ENCODE data around the gene KCNQ2.

DNA sequence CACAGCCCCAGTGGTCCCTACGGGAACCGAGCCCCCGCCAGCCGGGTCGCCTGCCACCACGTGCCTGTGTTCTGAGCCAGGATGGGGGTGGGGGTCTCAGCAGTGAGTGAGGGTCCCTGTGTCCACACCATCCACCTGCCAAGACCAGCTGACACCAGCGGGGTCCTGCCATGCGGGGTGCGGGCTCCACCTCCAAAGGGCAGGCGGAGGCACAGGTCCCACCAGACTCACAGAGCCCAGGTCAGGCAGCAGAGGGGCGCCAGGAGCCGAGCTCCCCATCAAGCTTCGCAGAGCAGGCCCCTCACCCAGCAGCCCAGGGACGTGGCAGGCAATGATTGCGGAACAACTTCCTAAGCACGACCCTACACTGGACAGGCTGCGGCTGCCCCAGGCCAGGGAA is 50.5 kb downstream of the KCNQ2 start:
- TF ChIP-seq, protein P1, sequence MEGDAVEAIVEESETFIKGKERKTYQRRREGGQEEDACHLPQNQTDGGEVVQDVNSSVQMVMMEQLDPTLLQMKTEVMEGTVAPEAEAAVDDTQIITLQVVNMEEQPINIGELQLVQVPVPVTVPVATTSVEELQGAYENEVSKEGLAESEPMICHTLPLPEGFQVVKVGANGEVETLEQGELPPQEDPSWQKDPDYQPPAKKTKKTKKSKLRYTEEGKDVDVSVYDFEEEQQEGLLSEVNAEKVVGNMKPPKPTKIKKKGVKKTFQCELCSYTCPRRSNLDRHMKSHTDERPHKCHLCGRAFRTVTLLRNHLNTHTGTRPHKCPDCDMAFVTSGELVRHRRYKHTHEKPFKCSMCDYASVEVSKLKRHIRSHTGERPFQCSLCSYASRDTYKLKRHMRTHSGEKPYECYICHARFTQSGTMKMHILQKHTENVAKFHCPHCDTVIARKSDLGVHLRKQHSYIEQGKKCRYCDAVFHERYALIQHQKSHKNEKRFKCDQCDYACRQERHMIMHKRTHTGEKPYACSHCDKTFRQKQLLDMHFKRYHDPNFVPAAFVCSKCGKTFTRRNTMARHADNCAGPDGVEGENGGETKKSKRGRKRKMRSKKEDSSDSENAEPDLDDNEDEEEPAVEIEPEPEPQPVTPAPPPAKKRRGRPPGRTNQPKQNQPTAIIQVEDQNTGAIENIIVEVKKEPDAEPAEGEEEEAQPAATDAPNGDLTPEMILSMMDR (IDR thresholded peaks at IDR 0.05; ENCODE audit: low read depth, low read length): no peak
- TF ChIP-seq EZH2phosphoT487 (IDR thresholded peaks at IDR 0.05; ENCODE audit: low read depth): no peak

All from OCI-LY3 (cell line).